ENCODE results near the gene OSBPL9. TPM values are rescaled to one million over a fixed set of nuclear protein-coding genes. Genes with fewer than 3 reads are reported as not detected.
A peak's percentile ranks its signal among the peaks of the same experiment; 100 is the strongest.

The OSBPL9 gene
- total and polyA plus RNA-seq, 9 of the 15 experiments (the other 6 are each of a cell fraction or from before 2014, with no cell fraction given) = 43.9 to 217 (median 170) TPM

- no peak for TF ChIP-seq ZNF766 (CRISPR knock-in tag; conservative IDR thresholded peaks at IDR 0.05)
- TF ChIP-seq RERE (CRISPR knock-in tag; IDR thresholded peaks at IDR 0.05; ENCODE audit: borderline replicate concordance) = no peak
- no peak for TF ChIP-seq ZNF232 (CRISPR knock-in tag; IDR thresholded peaks at IDR 0.05)
- no peak for TF ChIP-seq ZNF347 (CRISPR knock-in tag; IDR thresholded peaks at IDR 0.05; ENCODE audit: low read depth)
- TF ChIP-seq NFE2L1 (tag; IDR thresholded peaks at IDR 0.05; ENCODE audit: borderline replicate concordance, low read depth) = no peak
- no peak for TF ChIP-seq C11orf30 (IDR thresholded peaks at IDR 0.05; ENCODE audit: low read depth)
- peak in 1 of 2 experiments; percentile 37; a peak in 1 of 4 replicates for TF ChIP-seq RAD21 (CRISPR knock-in tag; conservative IDR thresholded peaks at IDR 0.05 in 1 of 2, IDR thresholded peaks at IDR 0.05 in 1 of 2)
- peak; percentile 94 for TF ChIP-seq PHF21A (IDR thresholded peaks at IDR 0.05; ENCODE audit: borderline replicate concordance, low read depth)
- TF ChIP-seq MTA1 (IDR thresholded peaks at IDR 0.05; ENCODE audit: borderline replicate concordance) = 0 out of 2 replicates have a peak, but pooled peaks have one; percentile 22
- no peak for TF ChIP-seq ZKSCAN8 (CRISPR knock-in tag; IDR thresholded peaks at IDR 0.05)
- TF ChIP-seq SNRNP70 (optimal IDR thresholded peaks at IDR 0.05; ENCODE audit: low read depth, low read length) = no peak
- TF ChIP-seq ATF1 (CRISPR knock-in tag; IDR thresholded peaks at IDR 0.05) = no peak
- TF ChIP-seq ATF1 (tag; IDR thresholded peaks at IDR 0.05) = peak; percentile 63
- TF ChIP-seq PTBP1 (IDR thresholded peaks at IDR 0.05; ENCODE audit: low read depth, low read length) = no peak
- TF ChIP-seq CTCFL (IDR thresholded peaks at IDR 0.05; ENCODE audit: borderline replicate concordance, insufficient read depth, low read depth, low read length, poor library complexity, severe bottlenecking) = no peak
- TF ChIP-seq POLR2AphosphoS5 (IDR thresholded peaks at IDR 0.05; ENCODE audit: control insufficient read depth, insufficient read depth, low read depth, low read length) = peak; percentile 26; the same call in 1 of the 2 replicates
- TF ChIP-seq TAL1 (IDR thresholded peaks at IDR 0.05) = no peak; the same call in 1 of the 2 replicates
- 0 out of 2 replicates have a peak, but pooled peaks have one; percentile 83 for TF ChIP-seq PREB (CRISPR knock-in tag; IDR thresholded peaks at IDR 0.05)
These were observed 31.6 kb downstream of the OSBPL9 start (continued) for GRCh38 chr1:51648180-51649109.
